ENCODE data around the gene PNMA6E.

- no peak for TF ChIP-seq CTCF (IDR thresholded peaks at IDR 0.05)
- TF ChIP-seq POLR2A (IDR thresholded peaks at IDR 0.05) = no peak
Observed at GRCh38 chrX:153397256-153397960, 3.7 kb downstream of the PNMA6E start.

Data from adrenal gland (tissue), 5 donors.